Raji (cell line): ENCODE results near the gene UGT1A3.

Experiments used
- POLR2A ChIP-seq: IDR thresholded peaks from 2 replicates; pipeline ENCODE4 v1.6.1; 2011; ENCODE audit warnings: low read depth, low read length, control low read depth; ENCODE audit not compliant: insufficient read depth

UGT1A3 gene

GRCh38 chr2:233778030-233778429 is 49.2 kb downstream of the UGT1A3 start, which contains the start of gene MROH2A:
Gene MROH2A, plus strand, starts transcription at chr2:233778330. Its CDS starts 1,029 bp downstream, at chr2:233779359.
- TF ChIP-seq POLR2A, result no peak

GRCh38 chr2:233779722-233780121 is 50.9 kb downstream of the UGT1A3 start:
- no peak for TF ChIP-seq POLR2A

GRCh38 chr2:233780771-233781170 is 51.9 kb downstream of the UGT1A3 start:
- no peak for TF ChIP-seq POLR2A

- TF ChIP-seq POLR2A, result no peak
Observed at GRCh38 chr2:233789554-233789953, 60.7 kb downstream of the UGT1A3 start.

- no peak for TF ChIP-seq POLR2A
Observed at GRCh38 chr2:233791151-233791882, 62.5 kb downstream of the UGT1A3 start.

- no peak for TF ChIP-seq POLR2A
Observed at GRCh38 chr2:233791883-233792329, 63.1 kb downstream of the UGT1A3 start.

- no peak for TF ChIP-seq POLR2A
Observed at GRCh38 chr2:233792720-233793119, 63.9 kb downstream of the UGT1A3 start.

GRCh38 chr2:233793465-233794127 is 64.8 kb downstream of the UGT1A3 start:
- no peak for TF ChIP-seq POLR2A

- TF ChIP-seq POLR2A, result no peak
Observed at GRCh38 chr2:233794128-233794658, 65.4 kb downstream of the UGT1A3 start.

- no peak for TF ChIP-seq POLR2A
Observed at GRCh38 chr2:233795735-233796171, 66.9 kb downstream of the UGT1A3 start.

- TF ChIP-seq POLR2A, result no peak
Observed at GRCh38 chr2:233796254-233796653, 67.4 kb downstream of the UGT1A3 start.

GRCh38 chr2:233798335-233799086 is 69.7 kb downstream of the UGT1A3 start:
- no peak for TF ChIP-seq POLR2A

- no peak for TF ChIP-seq POLR2A
Observed at GRCh38 chr2:233799087-233799665, 70.3 kb downstream of the UGT1A3 start.

- TF ChIP-seq POLR2A, result no peak
Observed at GRCh38 chr2:233799716-233800115, 70.9 kb downstream of the UGT1A3 start.

GRCh38 chr2:233800208-233800607 is 71.4 kb downstream of the UGT1A3 start:
- TF ChIP-seq POLR2A, result no peak

GRCh38 chr2:233801357-233802131 is 72.7 kb downstream of the UGT1A3 start:
- no peak for TF ChIP-seq POLR2A
